ENCODE measurements around the gene NTSR2. TPM values are rescaled to one million over a fixed set of nuclear protein-coding genes. Genes with fewer than 3 reads are reported as not detected.

NTSR2 gene
- total RNA-seq, 6 experiments from 2014 or later, result not detected

DNA sequence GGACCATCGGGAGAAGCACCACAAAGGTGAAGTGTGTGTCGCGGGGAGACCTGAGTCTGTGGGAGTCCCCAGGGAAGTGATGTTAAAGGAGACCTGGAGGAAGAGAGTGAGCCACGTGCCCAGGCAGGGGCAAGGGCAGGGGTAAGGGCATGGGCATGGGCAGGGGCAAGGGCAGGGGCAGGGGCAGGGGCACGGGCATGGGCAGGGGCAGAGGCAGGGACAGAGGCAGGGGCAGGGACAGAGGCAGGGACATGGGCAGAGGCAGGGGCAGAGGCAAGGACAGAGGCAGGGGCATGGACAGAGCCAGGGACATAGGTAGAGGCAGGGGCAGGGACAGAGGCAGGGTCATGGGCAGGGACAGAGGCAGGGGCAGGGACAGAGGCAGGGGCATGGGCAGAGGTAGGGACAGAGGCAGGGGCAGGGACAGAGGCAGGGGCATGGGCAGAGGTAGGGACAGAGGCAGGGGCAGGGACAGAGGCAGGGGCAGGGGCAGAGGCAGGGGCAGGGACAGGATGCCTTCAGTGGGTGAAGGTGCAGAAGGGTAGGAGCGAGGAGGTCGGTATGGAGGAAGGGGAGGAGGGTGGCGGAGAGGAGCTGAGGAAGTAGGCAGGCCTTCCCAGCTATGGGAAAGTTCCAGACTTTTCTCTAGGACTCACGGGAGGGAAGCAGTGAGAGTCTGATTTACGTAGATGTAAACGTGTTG, 33.3 kb downstream of the NTSR2 start:
- Histone ChIP-seq H3K4me3 (no peak overlapping the region), H3K27me3 (no peaks in the 10 kb centered on the region), H3K27ac (no peak overlapping the region), H3K36me3 (peaks cover 0 to 8% (median 2%) of the 10 kb centered on the region in 4 donors), H3K9me3 (no peaks in the 10 kb centered on the region), H3K4me1 (no peaks in the 10 kb centered on the region)
- TF ChIP-seq, protein P1, sequence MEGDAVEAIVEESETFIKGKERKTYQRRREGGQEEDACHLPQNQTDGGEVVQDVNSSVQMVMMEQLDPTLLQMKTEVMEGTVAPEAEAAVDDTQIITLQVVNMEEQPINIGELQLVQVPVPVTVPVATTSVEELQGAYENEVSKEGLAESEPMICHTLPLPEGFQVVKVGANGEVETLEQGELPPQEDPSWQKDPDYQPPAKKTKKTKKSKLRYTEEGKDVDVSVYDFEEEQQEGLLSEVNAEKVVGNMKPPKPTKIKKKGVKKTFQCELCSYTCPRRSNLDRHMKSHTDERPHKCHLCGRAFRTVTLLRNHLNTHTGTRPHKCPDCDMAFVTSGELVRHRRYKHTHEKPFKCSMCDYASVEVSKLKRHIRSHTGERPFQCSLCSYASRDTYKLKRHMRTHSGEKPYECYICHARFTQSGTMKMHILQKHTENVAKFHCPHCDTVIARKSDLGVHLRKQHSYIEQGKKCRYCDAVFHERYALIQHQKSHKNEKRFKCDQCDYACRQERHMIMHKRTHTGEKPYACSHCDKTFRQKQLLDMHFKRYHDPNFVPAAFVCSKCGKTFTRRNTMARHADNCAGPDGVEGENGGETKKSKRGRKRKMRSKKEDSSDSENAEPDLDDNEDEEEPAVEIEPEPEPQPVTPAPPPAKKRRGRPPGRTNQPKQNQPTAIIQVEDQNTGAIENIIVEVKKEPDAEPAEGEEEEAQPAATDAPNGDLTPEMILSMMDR (IDR thresholded peaks at IDR 0.05), result no peak
- TF ChIP-seq POLR2A (IDR thresholded peaks at IDR 0.05), result no peak
- ATAC-seq, result peak in 1 of 4 donors; percentile 21
- 70% methylated on average over 11 of the region's 11 CpGs for WGBS (ENCODE audit: insufficient coverage, low coverage, low lambda C conversion rate, missing lambda C conversion rate)
- intact Hi-C loops (cut with DNase I), result no loop called here
- DNase-seq, result no peak

DNA sequence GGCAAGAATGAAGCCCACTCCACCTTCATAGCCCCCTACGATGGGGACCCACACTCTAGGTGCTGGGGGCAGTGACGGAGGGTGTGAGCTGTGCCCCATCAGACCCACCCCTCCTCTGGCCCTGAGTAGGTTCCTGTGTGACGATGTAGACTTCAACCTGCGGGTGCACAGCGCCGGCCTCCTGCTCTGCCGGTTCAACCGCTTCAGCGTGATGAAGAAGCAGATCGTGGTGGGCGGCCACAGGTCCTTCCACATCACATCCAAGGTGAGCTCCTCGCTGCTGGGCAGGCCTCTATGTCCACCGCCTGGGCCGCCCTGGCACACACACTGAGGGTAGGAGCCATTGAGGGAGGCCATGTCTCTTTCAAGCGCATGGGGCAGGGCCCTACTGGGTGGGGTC, 34.9 kb downstream of the NTSR2 start:
- 81% methylated on average over 4 of the region's 15 CpGs for WGBS (ENCODE audit: insufficient coverage, low coverage, low lambda C conversion rate, missing lambda C conversion rate)
- intact Hi-C loops (cut with DNase I), result no loop called here
- no peaks in the 10 kb centered on the region for H3K27me3 ChIP-seq
- peaks cover 0 to 8% (median 2%) of the 10 kb centered on the region in 4 donors for H3K36me3 ChIP-seq
- no peak overlapping the region for H3K4me3 ChIP-seq
- no peaks in the 10 kb centered on the region for H3K4me1 ChIP-seq
- no peak for ATAC-seq
- H3K9me3 ChIP-seq, result no peaks in the 10 kb centered on the region
- DNase-seq, result no peak
- no peak for TF ChIP-seq POLR2A (IDR thresholded peaks at IDR 0.05)
- TF ChIP-seq, protein P1 (IDR thresholded peaks at IDR 0.05), result no peak
- H3K27ac ChIP-seq, result no peak overlapping the region

DNA sequence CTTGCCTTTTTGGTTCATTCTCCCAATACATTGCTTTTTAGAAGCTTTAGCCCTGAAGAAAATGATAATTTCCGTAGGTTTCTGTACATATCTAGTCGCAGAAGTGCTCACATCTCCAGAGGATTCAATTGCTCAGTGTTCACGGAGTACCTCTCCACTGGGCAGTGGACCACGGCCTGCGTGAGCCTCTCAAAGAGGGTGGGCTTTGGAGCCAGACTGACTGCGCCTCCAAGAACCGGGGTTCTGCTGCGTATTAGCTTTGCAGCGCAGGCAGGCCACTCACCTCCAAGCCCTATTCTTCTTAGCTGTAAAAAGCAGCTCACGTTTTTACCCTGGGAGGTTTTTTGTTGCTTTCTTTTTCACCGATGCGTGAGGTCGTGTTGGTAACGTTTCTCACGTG, 35.4 kb downstream of the NTSR2 start:
- Histone ChIP-seq H3K27me3 (no peaks in the 10 kb centered on the region), H3K4me1 (no peaks in the 10 kb centered on the region), H3K9me3 (no peaks in the 10 kb centered on the region), H3K27ac (no peak overlapping the region), H3K36me3 (peaks cover 0 to 8% (median 2%) of the 10 kb centered on the region in 4 donors), H3K4me3 (no peak overlapping the region)
- 87% methylated on average over 10 of the region's 15 CpGs for WGBS (ENCODE audit: insufficient coverage, low coverage, low lambda C conversion rate, missing lambda C conversion rate)
- intact Hi-C loops (cut with DNase I), result no loop called here
- ATAC-seq, result no peak
- no peak for TF ChIP-seq POLR2A (IDR thresholded peaks at IDR 0.05)
- TF ChIP-seq, protein P1 (IDR thresholded peaks at IDR 0.05), result no peak
- DNase-seq, result no peak

DNA sequence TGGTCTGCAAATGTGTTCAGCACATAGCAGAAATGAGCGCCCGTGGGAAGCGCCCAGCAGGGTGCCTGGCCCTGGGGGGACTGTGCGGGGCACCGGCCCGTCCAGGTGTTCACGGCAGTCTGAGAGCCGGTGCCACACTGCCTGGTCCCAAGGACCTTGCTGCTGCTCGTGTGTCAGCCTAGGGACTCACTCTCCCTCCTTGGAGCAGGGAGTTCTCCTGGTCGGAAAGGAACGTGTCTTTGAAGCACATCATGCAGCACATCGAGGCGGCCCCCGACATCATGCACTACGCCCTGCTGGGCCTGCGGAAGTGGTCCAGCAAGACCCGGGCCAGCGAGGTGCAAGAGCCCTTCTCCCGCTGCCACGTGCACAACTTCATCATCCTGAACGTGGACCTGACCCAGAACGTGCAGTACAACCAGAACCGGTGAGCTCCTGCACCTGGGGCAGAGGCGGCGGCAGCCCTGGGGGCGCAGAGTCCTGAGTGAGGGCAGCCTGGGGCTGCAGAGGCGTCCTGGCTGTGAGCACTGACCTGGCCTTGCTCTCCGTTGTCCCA, 36.0 kb downstream of the NTSR2 start:
- TF ChIP-seq, protein P1 (IDR thresholded peaks at IDR 0.05), result no peak
- Histone ChIP-seq H3K27ac (no peak overlapping the region), H3K27me3 (no peaks in the 10 kb centered on the region), H3K4me3 (no peak overlapping the region), H3K9me3 (no peaks in the 10 kb centered on the region), H3K4me1 (no peaks in the 10 kb centered on the region), H3K36me3 (peaks cover 0 to 5% (median 2%) of the 10 kb centered on the region in 4 donors)
- DNase-seq, result no peak
- WGBS (ENCODE audit: insufficient coverage, low coverage, low lambda C conversion rate, missing lambda C conversion rate), result 100% methylated on average over 7 of the region's 28 CpGs
- intact Hi-C loops (cut with DNase I), result no loop called here
- ATAC-seq, result no peak

All from right lobe of liver (tissue), 6 donors.